TTC549 (cell line): ENCODE results near the gene ADRA1B.
"Not testable (repeated sequence)": the region's sequence is repeated elsewhere in the genome, so short reads cannot be mapped to it uniquely, and the experiment has no call there.

Experiments used
- FAIRE-seq: peaks from 2 replicates; lab custom pipeline; 2012; peaks lifted over from hg19 to GRCh38; lab: Jason Lieb, UNC

Gene ADRA1B

DNA sequence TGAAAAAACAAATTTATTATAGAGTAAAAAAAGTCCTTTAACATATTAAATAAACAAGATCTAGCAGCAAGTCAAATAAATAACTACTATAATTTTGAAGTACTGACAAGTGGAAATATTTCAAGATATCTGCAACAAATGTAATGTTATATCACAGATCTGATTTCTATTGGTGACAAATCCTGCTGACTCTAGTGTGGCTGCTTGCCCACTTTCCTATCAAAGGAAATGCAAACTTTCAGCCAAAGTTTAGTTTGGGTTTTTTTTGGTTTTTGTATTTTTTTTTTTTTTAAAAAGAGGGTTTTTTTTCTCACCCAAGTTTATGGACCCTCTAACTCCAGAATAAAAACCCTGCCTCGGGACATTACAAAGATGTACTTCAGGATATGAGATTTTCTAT lies 12.9 kb downstream of the ADRA1B start:
- FAIRE-seq: no peak

GRCh38 chr5:159933531-159934485 lies 17.5 kb downstream of the ADRA1B start:
- no peak for FAIRE-seq

DNA sequence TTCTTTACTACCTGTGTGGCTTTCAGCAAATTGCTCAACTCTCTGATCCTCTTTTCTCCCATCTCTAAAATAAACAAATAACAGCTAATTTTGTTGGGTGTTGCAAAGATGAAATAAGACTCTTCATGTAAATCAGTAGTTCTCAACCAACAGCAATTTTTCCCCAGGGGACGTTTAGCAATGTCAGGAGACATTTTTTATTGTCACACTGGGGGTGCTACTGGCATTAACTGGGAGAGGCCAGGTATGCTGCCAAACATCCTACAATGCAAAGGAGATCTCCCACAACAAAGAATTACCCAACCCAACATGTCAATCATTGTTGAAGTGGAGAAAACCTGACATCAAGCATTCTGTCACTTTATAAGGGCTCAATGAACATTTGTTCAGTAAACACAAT lies 19.7 kb downstream of the ADRA1B start:
- no peak for FAIRE-seq

GRCh38 chr5:159936686-159937329 lies 20.5 kb downstream of the ADRA1B start:
- no peak for FAIRE-seq

GRCh38 chr5:159937580-159937979 lies 21.3 kb downstream of the ADRA1B start:
- FAIRE-seq: no peak

GRCh38 chr5:159943326-159943725 lies 27.0 kb downstream of the ADRA1B start:
- no peak for FAIRE-seq

DNA sequence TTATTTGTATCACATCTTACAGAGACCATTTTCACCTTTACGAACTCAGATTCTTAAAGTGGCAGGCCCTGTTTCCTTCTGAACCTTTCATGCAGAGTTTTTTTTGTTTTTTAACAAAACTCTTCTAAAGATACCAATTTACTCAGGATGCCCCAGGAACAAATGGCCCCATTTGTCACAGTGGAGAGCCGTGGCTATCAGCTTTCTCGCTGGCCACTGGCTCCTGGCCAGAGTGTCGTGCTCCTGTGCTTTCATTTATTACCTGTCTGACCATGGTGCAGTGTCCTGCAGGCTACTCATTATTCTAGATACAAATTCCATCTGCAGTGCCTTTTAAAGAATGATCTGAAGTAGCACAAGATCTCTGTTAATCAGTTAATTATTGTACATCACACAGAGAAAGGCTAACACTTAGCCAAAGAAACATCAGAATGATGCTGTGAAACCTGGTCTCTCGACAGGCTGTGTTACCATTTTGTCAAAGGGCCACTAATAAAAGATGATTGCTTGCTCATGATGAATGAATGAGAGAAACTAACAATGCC lies 27.8 kb downstream of the ADRA1B start:
- FAIRE-seq: no peak

DNA sequence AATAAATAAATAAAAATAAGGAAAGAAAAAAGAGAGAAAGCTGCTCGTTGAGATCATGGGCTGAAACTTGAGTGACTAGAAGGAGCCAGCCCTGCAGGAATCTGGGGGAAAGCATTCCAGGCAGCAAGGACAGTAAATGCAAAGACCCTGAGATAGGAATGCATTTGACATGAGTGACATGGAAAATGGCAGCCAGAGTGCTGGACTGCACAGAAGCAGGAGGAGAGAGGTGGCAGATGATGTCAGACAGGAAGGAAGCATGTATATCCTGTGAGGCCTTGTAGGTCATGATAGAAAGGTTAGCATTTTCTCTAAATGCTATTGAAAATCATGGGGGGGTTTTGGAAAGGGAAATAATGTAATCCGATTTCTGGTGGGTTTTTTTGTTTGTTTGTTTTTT lies 29.1 kb downstream of the ADRA1B start:
- FAIRE-seq: no peak

DNA sequence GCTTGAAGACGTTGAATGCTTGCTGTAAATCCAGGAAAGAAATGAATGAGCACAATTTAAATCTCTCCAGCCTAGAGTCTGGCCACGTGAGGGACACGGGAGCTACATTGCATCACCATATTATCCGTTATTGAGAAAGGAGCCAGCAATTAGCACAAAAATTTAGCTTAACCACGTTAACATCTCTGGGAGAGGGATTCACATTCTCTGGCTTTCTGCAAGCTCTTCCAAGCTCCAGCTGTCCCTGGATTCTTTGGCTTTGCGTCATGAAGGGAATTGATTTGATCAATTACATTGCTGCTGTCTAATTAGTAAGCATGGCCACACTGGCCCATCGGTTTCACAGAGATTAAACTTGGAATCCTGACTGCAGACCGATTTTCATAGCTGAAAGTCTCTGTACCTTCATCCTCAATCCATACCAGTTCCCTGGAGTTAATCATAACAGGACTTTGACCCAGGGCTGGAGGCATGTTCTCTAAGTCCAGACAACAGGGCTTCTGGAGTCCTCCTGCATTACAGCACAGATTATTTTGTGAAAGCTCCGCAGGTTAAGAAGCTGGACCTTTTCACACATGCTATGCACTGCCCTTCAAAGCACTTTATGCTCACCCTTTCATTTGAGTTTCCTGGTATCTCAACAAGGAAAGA lies 31.6 kb downstream of the ADRA1B start:
- FAIRE-seq: no peak

DNA sequence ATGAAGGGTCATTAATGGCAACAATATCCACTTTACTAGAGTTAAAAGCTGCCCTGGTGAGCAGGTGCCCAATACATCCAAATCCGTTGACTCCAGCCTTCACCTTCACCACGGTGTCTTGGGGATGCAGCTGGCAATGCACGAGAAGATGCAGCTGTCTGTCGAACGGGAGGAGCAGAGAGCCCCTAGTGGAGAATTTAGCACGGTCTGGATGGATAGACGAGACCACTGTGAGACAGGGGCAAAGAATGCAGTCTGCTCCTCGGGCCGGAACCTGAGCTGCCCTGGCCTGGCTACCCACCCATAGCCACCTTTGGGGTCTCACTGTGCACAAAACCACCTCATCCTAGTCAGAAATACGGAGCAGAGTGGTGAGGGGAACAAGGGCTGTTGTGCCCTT lies 35.1 kb downstream of the ADRA1B start:
- no peak for FAIRE-seq

DNA sequence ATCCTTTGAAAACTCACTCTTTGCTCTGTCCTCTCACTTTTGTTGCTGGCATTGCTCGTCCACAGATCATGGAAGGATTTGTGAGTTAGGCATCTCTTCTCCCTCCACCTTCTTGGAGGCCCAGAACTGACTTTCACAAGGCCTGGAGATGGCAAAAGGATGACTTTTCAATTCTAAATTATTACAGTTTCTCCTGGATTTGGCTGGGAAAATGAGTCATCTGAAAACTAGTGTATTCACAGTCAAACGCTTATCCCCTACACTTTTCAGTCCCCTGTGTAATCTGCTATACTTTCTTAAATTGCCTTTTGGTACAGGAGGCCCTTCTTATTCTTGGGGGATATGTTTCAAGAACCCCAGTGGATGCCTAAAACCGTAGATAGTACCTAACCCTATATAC lies 35.6 kb downstream of the ADRA1B start:
- no peak for FAIRE-seq

GRCh38 chr5:159953609-159954008 lies 37.3 kb downstream of the ADRA1B start:
- no peak for FAIRE-seq

- no peak for FAIRE-seq
Observed at GRCh38 chr5:159955056-159955624, 38.9 kb downstream of the ADRA1B start.

GRCh38 chr5:159956074-159956473 lies 39.8 kb downstream of the ADRA1B start:
- no peak for FAIRE-seq

DNA sequence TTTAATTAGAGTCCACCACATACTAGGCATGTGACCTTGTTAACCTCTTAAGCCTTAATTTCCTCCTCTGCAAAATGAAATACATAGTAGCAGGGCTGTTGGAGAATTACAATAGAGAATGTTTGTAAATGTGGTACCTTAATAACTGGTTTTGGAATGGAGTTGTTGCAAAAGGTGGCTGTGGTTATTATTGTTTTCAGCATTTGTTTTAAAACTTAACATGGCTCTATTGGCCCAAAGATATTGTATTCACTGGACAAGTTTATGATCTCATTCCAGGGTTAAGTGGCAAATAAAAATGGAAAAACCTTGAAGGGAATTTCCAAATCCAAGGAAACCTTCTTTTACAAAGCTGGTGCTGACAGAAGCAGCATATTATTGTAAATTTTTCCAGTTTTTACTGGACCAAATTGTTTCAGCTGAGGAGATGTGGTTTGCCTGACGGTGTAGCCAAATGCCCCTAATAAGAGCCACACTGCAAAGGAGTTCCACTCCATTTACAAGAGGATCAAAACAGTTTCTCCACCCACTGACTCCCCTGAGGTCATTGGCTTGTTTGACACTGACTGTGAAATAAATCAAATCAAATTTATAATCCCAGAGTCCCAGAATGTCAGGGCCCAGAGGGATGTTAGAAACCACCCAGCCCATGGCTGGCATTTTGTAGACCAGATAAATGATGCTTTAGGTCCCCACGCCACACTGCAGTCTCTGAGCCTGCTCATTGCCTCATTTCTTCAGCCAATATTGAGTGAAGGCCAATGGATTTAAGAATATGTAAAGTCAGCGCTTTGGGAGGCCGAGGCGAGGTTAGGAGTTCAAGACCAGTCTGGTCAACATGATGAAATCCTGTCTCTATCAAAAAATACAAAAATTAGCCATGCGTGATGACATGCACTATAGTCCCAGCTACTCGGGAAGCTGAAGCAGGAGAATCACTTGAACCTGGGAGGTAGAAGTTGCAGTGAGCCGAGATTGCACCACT lies 45.2 kb downstream of the ADRA1B start:
- FAIRE-seq: no peak

DNA sequence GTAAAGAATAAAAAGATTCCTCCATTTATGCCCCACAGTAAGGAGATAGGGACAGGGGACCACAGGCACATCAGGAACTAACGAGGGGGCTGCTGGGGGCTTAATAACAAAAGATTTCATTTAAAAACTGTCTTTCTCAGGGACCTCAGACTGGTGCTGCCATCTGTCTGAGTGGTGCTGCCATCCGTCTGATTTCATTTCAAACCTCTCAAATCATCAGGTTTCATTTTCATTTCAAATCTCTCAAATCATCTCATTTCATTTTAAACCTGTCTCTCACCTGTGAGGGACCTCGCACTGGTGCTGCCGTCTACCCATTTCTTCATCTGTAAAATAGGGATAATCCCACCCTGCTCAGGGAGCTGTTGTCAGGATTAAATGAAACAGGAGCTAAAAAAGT lies 45.9 kb downstream of the ADRA1B start:
- FAIRE-seq: no peak

- FAIRE-seq: no peak
Observed at GRCh38 chr5:159963935-159964334, 47.7 kb downstream of the ADRA1B start.

- no peak for FAIRE-seq
Observed at GRCh38 chr5:159965031-159965837, 49.0 kb downstream of the ADRA1B start.

GRCh38 chr5:159965838-159966128 lies 49.5 kb downstream of the ADRA1B start:
- FAIRE-seq: not testable (repeated sequence)

DNA sequence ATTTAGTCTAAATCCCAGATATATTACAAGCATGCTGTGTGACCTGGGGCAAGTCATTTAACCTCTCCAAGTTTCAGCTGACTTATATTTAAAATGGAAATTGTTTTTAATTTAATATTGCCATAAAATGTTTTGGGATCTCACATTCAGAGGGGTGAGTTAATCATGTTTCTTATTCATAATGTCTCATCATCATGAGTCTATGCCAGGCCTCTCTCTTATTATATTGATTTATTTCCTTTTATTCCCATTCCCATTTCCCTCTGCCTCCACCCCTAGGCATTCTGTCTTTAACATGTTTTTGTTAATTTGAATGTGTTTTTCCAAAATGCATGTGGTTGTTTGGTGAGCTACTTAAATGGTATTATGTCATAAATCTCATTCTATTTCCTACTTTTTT lies 53.7 kb downstream of the ADRA1B start:
- no peak for FAIRE-seq

GRCh38 chr5:159971038-159971437 lies 54.8 kb downstream of the ADRA1B start:
- FAIRE-seq: no peak
